HepG2 (cell line): Measurements from ENCODE around the gene JAGN1. TPM values are rescaled to one million over a fixed set of nuclear protein-coding genes. Genes with fewer than 3 reads are reported as not detected.

Experiments
- HNF4G ChIP-seq, 2 experiments: sonication (generic) in 1 of 2; formaldehyde crosslinking in 1 of 2; IDR thresholded peaks; 2 replicates each; pipeline versions ENCODE4 v1.4.0 to v1.6.1; 2011 to 2020; ENCODE audit warnings: borderline replicate concordance in 2 of 2, low read depth in 2 of 2, mild to moderate bottlenecking in 2 of 2, low read length in 1 of 2, missing genetic modification reagents in 1 of 2, moderate library complexity in 1 of 2
- NCOA2 ChIP-seq: sonication (generic); formaldehyde crosslinking; IDR thresholded peaks from 2 replicates; pipeline ENCODE4 v1.8.0; 2022; ENCODE audit warnings: inconsistent platforms
- SPEN ChIP-seq: sonication (generic); formaldehyde crosslinking; IDR thresholded peaks from 2 replicates; pipeline ENCODE4 v1.5.1; 2020; ENCODE audit warnings: low read depth, mild to moderate bottlenecking, missing genetic modification reagents
- SRSF9 ChIP-seq: fragments of 200-400 bp; formaldehyde crosslinking; IDR thresholded peaks from 2 replicates; pipeline ENCODE4 v1.6.1; 2018; ENCODE audit warnings: borderline replicate concordance, mild to moderate bottlenecking, low read depth, low read length; ENCODE audit not compliant: insufficient read depth, poor library complexity, severe bottlenecking
- TBX2 ChIP-seq: sonication (generic); formaldehyde crosslinking; IDR thresholded peaks from 2 replicates; pipeline ENCODE4 v1.5.0; 2020; ENCODE audit warnings: missing genetic modification reagents, mild to moderate bottlenecking, borderline replicate concordance
- ZNF530 ChIP-seq: sonication (generic); formaldehyde crosslinking; IDR thresholded peaks from 2 replicates; pipeline ENCODE4 v1.5.0; 2020; ENCODE audit warnings: low read depth, mild to moderate bottlenecking, missing genetic modification reagents
- ZNF709 ChIP-seq: sonication (generic); formaldehyde crosslinking; IDR thresholded peaks from 2 replicates; pipeline ENCODE4 v1.5.0; 2020; ENCODE audit warnings: mild to moderate bottlenecking, missing genetic modification reagents
- ZNF772 ChIP-seq: sonication (generic); formaldehyde crosslinking; IDR thresholded peaks from 2 replicates; pipeline ENCODE4 v1.5.0; 2020; ENCODE audit warnings: mild to moderate bottlenecking, missing genetic modification reagents
- ZNF775 ChIP-seq: sonication (generic); formaldehyde crosslinking; IDR thresholded peaks from 2 replicates; pipeline ENCODE4 v1.4.0; 2020; ENCODE audit warnings: missing genetic modification reagents, mild to moderate bottlenecking, moderate library complexity, borderline replicate concordance
- ZNF839 ChIP-seq: sonication (generic); formaldehyde crosslinking; IDR thresholded peaks from 2 replicates; pipeline ENCODE4 v1.4.0; 2020; ENCODE audit warnings: missing genetic modification reagents, mild to moderate bottlenecking, borderline replicate concordance
- ZNF850 ChIP-seq: sonication (generic); formaldehyde crosslinking; conservative IDR thresholded peaks from 2 replicates; pipeline ENCODE4 v1.9.0; 2021; ENCODE audit warnings: mild to moderate bottlenecking, missing genetic modification reagents
- ZSCAN29 ChIP-seq: sonication (generic); formaldehyde crosslinking; conservative IDR thresholded peaks from 2 replicates; pipeline ENCODE4 v1.4.0; 2020; ENCODE audit warnings: mild to moderate bottlenecking, missing genetic modification reagents
- polyA plus RNA-seq, 8 experiments: library from polyadenylated mRNA; depleted of rRNA in 3 of 8; stranded (reverse) in 7 of 8; unstranded in 1 of 8; fragments of >200 nt; fragmentation: Illumina TruSeq in 4 of 8; extraction: Trizol in 4 of 8; gene quantifications; 2 replicates each; pipeline versions ENCODE4 v1.2.1 to v1.2.3, GENCODE V29; 2011 to 2016; ENCODE audit warnings: low read depth in 4 of 8, missing spikeins in 1 of 8, mixed read lengths in 1 of 8; ENCODE audit not compliant: insufficient read depth in 1 of 8
- total RNA-seq, 5 experiments: library from RNA; depleted of rRNA; stranded (reverse); fragments of >200 nt; fragmentation: Illumina TruSeq; extraction: Trizol; gene quantifications; 2 replicates each; pipeline ENCODE4 v1.2.3, GENCODE V29; 2016; ENCODE audit warnings: low read depth in 1 of 5
- TF ChIP-seq, protein P1 (sequence below): sonication (generic); formaldehyde crosslinking; IDR thresholded peaks from 2 replicates; pipeline ENCODE4 v1.4.0; 2020; ENCODE audit warnings: missing genetic modification reagents, borderline replicate concordance
- TF ChIP-seq, protein P2 (sequence below): fragments of 450-650 bp; IDR thresholded peaks from 2 replicates; pipeline ENCODE4 v1.6.1; 2016
- TF ChIP-seq, protein P3 (sequence below): sonication (generic); formaldehyde crosslinking; IDR thresholded peaks from 2 replicates; pipeline ENCODE4 v1.5.1; 2020; ENCODE audit warnings: mild to moderate bottlenecking, missing genetic modification reagents, moderate library complexity
- TF ChIP-seq, protein P4 (sequence below): sonication (generic); formaldehyde crosslinking; IDR thresholded peaks from 2 replicates; pipeline ENCODE4 v1.5.0; 2020; ENCODE audit warnings: missing genetic modification reagents
- TF ChIP-seq, protein P5 (sequence below): sonication (generic); formaldehyde crosslinking; IDR thresholded peaks from 2 replicates; pipeline ENCODE4 v1.8.0; 2022; ENCODE audit warnings: mild to moderate bottlenecking, missing genetic modification reagents

The JAGN1 gene
- total and polyA plus RNA-seq, 2 of the 13 experiments (the other 11 are each of a cell fraction or from before 2014, with no cell fraction given) = 49.9 to 50.9 TPM

DNA sequence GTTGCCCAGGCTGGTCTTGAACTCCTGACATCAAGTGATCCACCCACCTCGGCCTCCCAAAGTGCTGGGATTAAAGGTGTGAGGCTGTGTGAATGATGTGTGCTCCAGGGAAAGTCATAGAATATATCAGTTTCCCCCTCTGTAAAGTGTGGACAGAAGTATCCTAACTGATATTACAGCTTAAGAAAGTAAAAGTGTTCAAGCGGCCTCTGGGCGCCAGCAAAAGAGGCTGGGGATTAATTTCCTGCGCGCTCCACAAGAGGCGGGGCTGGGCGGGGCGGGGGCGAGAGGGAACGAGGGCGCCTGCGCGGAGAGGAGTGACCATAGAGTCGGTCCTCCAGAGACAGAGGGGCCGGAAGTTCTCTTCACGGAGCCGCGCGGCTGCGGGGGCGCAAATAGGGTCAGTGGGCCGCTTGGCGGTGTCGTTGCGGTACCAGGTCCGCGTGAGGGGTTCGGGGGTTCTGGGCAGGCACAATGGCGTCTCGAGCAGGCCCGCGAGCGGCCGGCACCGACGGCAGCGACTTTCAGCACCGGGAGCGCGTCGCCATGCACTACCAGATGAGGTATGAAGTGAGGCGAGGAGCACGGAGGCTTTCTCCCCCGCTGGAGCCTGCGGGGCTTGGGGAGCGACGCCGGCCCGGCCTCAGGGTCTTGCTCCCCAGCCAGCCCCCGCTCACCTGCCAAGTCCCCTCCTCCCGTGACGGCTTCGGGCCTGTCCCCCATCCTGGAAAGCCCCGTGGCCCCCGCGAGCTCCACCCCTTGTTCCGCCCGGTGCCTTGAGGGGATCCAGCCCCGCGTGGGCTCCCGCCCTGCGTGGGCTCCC, at the start of gene JAGN1 (continued):
- TF ChIP-seq, protein P1, sequence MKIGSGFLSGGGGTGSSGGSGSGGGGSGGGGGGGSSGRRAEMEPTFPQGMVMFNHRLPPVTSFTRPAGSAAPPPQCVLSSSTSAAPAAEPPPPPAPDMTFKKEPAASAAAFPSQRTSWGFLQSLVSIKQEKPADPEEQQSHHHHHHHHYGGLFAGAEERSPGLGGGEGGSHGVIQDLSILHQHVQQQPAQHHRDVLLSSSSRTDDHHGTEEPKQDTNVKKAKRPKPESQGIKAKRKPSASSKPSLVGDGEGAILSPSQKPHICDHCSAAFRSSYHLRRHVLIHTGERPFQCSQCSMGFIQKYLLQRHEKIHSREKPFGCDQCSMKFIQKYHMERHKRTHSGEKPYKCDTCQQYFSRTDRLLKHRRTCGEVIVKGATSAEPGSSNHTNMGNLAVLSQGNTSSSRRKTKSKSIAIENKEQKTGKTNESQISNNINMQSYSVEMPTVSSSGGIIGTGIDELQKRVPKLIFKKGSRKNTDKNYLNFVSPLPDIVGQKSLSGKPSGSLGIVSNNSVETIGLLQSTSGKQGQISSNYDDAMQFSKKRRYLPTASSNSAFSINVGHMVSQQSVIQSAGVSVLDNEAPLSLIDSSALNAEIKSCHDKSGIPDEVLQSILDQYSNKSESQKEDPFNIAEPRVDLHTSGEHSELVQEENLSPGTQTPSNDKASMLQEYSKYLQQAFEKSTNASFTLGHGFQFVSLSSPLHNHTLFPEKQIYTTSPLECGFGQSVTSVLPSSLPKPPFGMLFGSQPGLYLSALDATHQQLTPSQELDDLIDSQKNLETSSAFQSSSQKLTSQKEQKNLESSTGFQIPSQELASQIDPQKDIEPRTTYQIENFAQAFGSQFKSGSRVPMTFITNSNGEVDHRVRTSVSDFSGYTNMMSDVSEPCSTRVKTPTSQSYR = no peak
- TF ChIP-seq ZNF530 (CRISPR knock-in tag) = no peak; the same call in 1 of the 2 replicates
- no peak for TF ChIP-seq ZSCAN29 (CRISPR knock-in tag)
- TF ChIP-seq ZNF850 = 0 out of 2 replicates have a peak, but pooled peaks have one; percentile 71
- no peak for TF ChIP-seq HNF4G (IDR thresholded peaks at IDR 0.05; ENCODE audit: borderline replicate concordance, low read depth, low read length)
- TF ChIP-seq HNF4G (CRISPR knock-in tag; IDR thresholded peaks at IDR 0.05; ENCODE audit: borderline replicate concordance, low read depth) = 0 out of 2 replicates have a peak, but pooled peaks have one; percentile 25
- peak; percentile 58; the same call in 1 of the 2 replicates for TF ChIP-seq NCOA2 (CRISPR knock-in tag)
- peak; percentile 80 for TF ChIP-seq SPEN (CRISPR knock-in tag)
- TF ChIP-seq, protein P2, sequence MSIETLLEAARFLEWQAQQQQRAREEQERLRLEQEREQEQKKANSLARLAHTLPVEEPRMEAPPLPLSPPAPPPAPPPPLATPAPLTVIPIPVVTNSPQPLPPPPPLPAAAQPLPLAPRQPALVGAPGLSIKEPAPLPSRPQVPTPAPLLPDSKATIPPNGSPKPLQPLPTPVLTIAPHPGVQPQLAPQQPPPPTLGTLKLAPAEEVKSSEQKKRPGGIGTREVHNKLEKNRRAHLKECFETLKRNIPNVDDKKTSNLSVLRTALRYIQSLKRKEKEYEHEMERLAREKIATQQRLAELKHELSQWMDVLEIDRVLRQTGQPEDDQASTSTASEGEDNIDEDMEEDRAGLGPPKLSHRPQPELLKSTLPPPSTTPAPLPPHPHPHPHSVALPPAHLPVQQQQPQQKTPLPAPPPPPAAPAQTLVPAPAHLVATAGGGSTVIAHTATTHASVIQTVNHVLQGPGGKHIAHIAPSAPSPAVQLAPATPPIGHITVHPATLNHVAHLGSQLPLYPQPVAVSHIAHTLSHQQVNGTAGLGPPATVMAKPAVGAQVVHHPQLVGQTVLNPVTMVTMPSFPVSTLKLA = no peak
- TF ChIP-seq ZNF709 = peak; percentile 85
- TF ChIP-seq, protein P3, sequence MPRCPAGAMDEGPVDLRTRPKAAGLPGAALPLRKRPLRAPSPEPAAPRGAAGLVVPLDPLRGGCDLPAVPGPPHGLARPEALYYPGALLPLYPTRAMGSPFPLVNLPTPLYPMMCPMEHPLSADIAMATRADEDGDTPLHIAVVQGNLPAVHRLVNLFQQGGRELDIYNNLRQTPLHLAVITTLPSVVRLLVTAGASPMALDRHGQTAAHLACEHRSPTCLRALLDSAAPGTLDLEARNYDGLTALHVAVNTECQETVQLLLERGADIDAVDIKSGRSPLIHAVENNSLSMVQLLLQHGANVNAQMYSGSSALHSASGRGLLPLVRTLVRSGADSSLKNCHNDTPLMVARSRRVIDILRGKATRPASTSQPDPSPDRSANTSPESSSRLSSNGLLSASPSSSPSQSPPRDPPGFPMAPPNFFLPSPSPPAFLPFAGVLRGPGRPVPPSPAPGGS (CRISPR knock-in tag) = peak; percentile 82
- 0 out of 2 replicates have a peak, but pooled peaks have one; percentile 25 for TF ChIP-seq ZNF775 (CRISPR knock-in tag)
- TF ChIP-seq, protein P4, sequence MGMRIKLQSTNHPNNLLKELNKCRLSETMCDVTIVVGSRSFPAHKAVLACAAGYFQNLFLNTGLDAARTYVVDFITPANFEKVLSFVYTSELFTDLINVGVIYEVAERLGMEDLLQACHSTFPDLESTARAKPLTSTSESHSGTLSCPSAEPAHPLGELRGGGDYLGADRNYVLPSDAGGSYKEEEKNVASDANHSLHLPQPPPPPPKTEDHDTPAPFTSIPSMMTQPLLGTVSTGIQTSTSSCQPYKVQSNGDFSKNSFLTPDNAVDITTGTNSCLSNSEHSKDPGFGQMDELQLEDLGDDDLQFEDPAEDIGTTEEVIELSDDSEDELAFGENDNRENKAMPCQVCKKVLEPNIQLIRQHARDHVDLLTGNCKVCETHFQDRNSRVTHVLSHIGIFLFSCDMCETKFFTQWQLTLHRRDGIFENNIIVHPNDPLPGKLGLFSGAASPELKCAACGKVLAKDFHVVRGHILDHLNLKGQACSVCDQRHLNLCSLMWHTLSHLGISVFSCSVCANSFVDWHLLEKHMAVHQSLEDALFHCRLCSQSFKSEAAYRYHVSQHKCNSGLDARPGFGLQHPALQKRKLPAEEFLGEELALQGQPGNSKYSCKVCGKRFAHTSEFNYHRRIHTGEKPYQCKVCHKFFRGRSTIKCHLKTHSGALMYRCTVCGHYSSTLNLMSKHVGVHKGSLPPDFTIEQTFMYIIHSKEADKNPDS = peak; percentile 55; the same call in 1 of the 2 replicates
- TF ChIP-seq, protein P5, sequence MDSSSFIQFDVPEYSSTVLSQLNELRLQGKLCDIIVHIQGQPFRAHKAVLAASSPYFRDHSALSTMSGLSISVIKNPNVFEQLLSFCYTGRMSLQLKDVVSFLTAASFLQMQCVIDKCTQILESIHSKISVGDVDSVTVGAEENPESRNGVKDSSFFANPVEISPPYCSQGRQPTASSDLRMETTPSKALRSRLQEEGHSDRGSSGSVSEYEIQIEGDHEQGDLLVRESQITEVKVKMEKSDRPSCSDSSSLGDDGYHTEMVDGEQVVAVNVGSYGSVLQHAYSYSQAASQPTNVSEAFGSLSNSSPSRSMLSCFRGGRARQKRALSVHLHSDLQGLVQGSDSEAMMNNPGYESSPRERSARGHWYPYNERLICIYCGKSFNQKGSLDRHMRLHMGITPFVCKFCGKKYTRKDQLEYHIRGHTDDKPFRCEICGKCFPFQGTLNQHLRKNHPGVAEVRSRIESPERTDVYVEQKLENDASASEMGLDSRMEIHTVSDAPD (CRISPR knock-in tag) = 0 out of 2 replicates have a peak, but pooled peaks have one; percentile 28
- TF ChIP-seq ZNF839 (CRISPR knock-in tag) = peak; percentile 75; the same call in 1 of the 2 replicates
- TF ChIP-seq ZNF772 (CRISPR knock-in tag) = peak; percentile 94; the same call in 1 of the 2 replicates
- no peak for TF ChIP-seq SRSF9
- TF ChIP-seq TBX2 (CRISPR knock-in tag) = peak; percentile 83
